GM18505 (cell line): ENCODE data around the gene WDR59.

Experiments used
- ATAC-seq: cut with Tn5 transposase; IDR thresholded peaks from one replicate; pipeline ENCODE4 v1.9.1; 2021; ENCODE audit not compliant: unreplicated experiment
- POLR2A ChIP-seq: IDR thresholded peaks from 4 replicates; pipeline ENCODE4 v1.6.1; 2011; ENCODE audit warnings: borderline replicate concordance; ENCODE audit not compliant: insufficient read depth, insufficient read length; ENCODE audit errors: extremely low read depth

WDR59 gene

GRCh38 chr16:74975591-74975990, 9.3 kb downstream of the WDR59 start:
- TF ChIP-seq POLR2A, result no peak
- ATAC-seq, result no peak

GRCh38 chr16:74973304-74973703, 11.6 kb downstream of the WDR59 start:
- ATAC-seq, result no peak
- no peak for TF ChIP-seq POLR2A

GRCh38 chr16:74954763-74955162, 30.2 kb downstream of the WDR59 start:
- TF ChIP-seq POLR2A, result no peak
- ATAC-seq, result no peak

- no peak for TF ChIP-seq POLR2A
- no peak for ATAC-seq
These were observed 33.2 kb downstream of the WDR59 start for GRCh38 chr16:74951681-74952080.

DNA sequence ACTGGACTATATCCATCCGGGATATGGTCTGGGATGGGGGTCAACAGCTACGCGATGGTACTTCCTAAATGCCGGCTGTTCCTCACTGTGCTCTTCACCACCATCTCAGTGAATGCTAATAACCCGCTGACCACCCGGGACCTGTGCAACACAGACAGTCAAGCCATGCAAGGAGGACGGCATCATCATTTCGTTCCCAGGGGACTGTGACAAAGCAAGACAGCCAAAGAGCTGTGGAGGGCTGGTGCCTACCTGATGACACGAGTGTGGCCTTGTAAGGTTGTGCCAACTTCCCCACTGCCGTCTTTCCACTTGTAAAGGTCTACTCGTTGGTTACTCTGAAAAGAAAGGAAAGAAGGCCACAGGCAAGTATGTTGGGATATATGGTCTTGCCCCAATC, 33.7 kb downstream of the WDR59 start:
- TF ChIP-seq POLR2A, result no peak
- ATAC-seq, result no peak

DNA sequence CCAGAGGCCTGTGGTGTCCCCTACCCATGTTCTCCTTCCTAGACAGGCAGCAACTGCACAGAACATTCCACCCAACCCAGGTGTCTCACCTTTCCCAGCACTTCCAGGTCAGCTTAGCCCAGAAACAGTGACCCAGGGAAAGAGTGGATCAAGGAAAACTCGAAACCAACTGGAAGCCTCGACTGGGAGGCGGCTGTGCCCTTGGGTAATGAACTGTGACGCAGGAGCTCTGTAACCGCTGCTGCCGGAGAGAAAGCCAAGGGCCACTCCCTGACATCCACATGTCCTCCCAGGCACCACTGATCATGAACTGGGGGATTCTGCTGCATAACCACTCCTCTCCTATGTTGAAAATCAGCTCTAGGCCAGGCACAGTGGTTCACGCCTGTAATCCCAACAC, 34.4 kb downstream of the WDR59 start:
- no peak for ATAC-seq
- TF ChIP-seq POLR2A, result no peak

GRCh38 chr16:74949309-74949708, 35.6 kb downstream of the WDR59 start:
- TF ChIP-seq POLR2A, result no peak
- no peak for ATAC-seq

DNA sequence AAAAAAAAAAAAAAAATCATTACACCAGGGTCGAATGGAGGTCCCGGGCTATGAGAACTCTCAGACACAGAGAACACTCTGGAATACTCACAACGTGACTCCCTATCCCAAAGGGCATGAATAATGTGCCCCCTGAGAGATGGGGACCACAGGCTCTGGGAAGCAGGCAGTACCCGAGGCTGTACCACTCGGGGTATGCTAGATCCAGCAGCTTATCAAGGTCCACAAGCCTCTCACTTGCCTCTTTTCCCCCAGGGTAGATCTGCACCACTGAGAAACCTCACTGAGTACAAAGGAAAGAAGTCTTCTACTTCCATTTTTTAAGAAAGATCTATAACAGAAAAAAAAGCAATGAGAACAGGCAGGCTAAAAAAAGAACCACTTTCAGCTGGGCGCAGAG, 40.5 kb downstream of the WDR59 start:
- no peak for TF ChIP-seq POLR2A
- ATAC-seq, result no peak

GRCh38 chr16:74942977-74943918, 41.7 kb downstream of the WDR59 start:
- ATAC-seq, result no peak
- no peak for TF ChIP-seq POLR2A

DNA sequence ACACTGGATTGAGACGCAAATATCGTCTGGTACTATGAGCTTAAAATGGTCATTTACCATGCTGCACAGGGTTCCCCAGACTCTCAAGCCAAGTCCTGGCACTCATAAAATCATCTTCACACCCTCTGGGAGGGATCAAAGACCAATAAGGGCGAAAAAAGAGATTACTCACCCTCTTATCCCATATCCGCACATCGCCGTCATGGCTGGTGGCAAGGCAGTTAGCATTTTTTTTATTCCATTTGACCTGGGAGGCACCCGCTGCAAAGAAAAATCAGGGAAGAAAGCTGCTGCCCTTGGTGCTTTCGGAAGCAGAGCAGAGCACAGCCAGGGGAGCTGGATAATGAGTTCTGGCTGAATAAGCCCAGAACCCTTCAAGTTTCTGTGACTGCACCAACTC, 42.4 kb downstream of the WDR59 start:
- no peak for TF ChIP-seq POLR2A
- ATAC-seq, result no peak

DNA sequence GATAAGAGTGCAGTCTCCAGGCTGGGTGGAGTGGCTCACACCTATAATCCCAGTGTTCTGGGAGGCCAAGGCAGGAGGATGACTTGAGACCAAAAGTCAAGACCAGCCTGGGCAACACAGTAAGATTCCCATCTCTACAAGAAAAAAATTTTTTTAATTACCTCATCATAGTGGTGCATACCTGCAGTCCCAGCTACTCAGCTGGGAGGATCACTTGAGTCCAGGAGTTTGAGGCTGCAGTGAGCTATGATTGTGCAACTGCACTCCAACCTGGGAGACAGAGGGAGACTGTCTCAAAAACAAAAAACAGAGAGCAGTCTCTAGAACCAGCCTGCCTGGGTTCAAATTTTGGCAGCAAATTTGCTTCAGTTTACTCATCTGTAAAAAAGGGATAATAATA, 45.2 kb downstream of the WDR59 start:
- TF ChIP-seq POLR2A, result no peak
- no peak for ATAC-seq

GRCh38 chr16:74936902-74937560, 47.9 kb downstream of the WDR59 start:
- no peak for TF ChIP-seq POLR2A
- peak; percentile 79 for ATAC-seq

DNA sequence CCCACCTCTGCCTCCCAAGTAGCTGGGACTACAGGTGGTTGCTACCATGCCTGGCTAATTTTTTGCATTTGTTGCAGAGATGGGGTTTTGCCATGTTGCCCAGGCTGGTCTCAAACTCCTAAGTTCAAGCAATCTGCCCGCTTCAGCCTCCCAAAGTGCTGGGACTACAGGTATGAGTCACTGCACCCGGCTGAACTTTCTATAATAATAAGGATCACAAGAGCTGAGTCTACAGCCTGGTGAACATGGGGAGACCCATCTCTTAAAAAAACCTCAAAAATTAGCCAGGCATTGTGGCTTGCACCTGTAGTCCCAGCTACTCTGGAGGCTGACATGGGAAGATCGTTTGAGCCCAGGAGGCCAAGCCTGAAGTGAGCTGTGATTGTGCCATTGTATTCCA, 53.5 kb downstream of the WDR59 start:
- no peak for TF ChIP-seq POLR2A
- ATAC-seq, result no peak

GRCh38 chr16:74929636-74930035, 55.3 kb downstream of the WDR59 start:
- no peak for TF ChIP-seq POLR2A
- no peak for ATAC-seq
